ENCODE results near the gene RABEP1.
A peak's percentile ranks its signal among the peaks of the same experiment; 100 is the strongest.

The RABEP1 gene

DNA sequence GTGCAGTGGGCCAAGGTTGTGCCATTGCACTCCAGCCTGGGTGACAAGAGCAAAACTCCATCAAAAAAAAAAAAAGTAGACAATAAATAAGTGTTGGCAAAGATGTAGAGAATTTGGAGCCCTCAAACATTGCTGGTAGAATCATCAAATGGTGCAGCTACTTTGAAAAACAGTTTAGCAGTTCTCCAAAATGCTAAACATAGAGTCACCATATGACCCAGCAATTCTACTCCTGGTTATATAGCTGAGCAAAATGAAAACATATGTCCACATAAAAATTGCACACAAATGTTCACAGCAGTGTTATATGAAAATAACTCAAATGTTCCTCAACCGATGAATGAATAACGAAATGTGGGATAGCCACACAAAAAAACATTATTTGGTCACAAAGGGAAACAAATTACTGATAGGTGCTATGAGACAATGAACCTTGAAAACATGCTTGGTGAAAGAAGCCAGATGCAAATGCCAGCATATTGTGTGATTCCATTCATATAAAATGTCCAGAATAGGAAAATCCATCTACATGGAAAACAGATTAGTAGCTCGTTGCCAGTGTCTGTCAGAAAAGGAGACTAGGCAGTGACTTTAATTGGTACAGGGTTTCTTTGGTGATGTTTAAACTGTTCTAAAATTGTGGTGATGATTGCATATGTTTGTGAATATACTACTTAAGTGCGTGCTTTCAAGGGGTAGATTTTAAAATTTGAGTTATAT lies 12.7 kb upstream of the RABEP1 start:
- DNase-seq: no peak

DNA sequence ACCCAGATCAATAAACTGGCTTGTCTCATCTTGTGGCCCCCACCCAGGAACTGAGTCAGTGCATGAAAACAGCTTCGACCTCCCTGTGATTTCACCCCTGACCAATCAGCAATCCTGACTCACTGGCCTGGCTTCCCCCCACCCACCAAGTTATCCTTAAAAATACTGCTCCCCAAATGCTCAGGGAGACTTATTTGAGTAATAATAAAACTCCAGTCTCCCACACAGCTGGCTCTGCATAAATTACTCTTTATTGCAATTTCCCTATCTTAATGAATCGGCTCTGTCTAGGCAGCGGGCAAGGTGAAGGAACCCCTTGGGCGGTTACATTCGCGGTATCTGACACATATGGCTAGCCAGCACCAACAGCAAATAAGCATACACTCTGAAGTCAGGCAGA lies 9.8 kb upstream of the RABEP1 start:
- DNase-seq: peak; percentile 53

- peak; percentile 39 for DNase-seq
Measured at GRCh38 chr17:5282642-5283217, 646 bp downstream of the RABEP1 start.

GRCh38 chr17:5283571-5284315 lies 1.7 kb downstream of the RABEP1 start:
- no peak for DNase-seq

GRCh38 chr17:5284681-5285080 lies 2.6 kb downstream of the RABEP1 start:
- no peak for DNase-seq

GRCh38 chr17:5286846-5287245 lies 4.8 kb downstream of the RABEP1 start:
- DNase-seq: no peak

- DNase-seq: no peak
Measured at GRCh38 chr17:5291683-5292350, 9.7 kb downstream of the RABEP1 start.

DNA sequence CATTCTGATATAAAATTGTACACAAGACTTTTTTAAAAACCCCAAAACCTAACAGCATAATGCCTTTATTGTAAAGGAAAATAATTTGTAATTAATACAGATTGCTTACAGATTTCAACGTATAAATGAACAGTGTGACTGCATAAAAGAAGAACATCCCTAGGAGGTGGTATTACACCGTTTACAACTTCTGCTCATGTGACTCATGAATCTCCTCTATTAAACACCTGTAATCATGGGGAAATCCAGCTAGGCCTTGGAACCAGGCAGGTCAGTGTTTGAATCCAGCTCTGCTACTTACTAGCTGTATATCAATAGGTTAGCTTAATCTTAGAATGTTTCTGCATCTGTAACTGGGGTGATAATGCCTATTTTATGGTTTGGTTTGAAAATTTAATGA lies 15.2 kb downstream of the RABEP1 start:
- DNase-seq: no peak

GRCh38 chr17:5299383-5299782 lies 17.3 kb downstream of the RABEP1 start:
- no peak for DNase-seq

DNA sequence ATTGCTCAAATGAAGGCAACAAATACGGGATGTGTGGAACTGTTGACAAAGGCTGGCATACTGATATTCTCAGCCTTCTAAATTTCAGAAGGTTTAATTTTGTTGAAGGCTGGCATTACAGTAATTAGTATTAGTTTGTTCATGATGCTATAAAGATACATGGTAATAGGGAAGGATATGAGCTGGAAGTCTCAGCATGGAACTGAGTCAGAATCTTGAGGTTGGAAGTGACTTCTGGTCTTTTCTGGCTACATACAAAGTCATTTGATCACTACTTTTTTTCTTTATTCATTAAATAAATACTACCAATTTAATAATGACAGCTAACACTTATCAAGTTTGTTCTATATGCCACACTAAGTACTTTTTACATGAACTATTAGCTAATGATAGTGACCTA lies 22.6 kb downstream of the RABEP1 start:
- DNase-seq: no peak

- DNase-seq: no peak
Measured at GRCh38 chr17:5309851-5310250, 27.8 kb downstream of the RABEP1 start.

DNA sequence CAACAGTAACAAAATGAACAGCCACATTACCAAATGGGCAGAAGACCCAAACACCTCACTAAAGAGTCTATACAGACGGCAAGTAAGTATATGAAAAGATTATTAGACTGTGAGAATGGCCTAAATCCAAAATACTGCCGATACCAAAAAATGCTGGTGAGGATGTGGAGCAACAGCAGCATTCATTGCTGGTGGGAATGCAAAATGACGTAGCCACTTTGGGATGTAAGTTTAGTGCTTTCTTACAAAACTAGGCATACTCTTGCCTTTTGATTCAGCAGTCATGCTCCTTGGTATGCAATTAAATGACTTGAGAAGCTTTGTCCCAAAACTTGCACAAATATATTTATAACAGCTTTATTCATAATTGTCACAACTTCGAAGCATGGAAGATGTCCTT lies 43.8 kb downstream of the RABEP1 start:
- DNase-seq: no peak

DNA sequence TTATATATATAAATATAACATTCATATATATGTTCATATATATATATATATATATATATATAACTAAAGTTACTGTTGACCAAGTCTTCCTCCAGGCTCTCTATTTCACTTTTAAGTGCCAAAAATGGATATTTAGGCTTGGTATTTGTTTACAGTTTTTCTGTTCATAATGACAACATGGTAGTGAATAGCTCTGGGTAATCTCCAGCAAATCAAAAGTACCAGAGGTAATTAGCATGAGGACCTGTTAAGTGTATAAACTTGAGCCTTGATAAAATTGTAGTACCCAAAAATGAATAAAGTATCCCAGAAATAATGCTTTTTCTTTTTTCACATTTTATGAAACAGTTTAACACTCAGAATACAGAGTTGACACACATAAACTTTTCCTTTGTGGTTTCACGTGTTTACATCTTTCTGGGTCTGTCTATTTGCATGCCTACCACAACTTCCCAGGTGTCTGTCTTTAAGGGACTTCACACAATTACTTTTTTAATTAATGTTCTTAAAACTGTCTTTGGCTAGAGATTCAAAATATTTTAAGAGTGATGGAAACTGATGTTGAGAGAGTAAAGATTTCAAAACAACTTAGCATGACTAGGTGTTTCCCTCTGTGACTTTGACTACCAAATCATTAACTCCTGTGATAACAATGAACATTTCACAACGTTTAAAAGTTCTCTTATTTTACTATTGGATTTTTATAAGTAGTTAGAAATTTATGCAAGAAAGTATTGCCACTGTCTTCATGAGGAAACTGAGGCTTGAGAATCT lies 47.9 kb downstream of the RABEP1 start:
- no peak for DNase-seq

DNA sequence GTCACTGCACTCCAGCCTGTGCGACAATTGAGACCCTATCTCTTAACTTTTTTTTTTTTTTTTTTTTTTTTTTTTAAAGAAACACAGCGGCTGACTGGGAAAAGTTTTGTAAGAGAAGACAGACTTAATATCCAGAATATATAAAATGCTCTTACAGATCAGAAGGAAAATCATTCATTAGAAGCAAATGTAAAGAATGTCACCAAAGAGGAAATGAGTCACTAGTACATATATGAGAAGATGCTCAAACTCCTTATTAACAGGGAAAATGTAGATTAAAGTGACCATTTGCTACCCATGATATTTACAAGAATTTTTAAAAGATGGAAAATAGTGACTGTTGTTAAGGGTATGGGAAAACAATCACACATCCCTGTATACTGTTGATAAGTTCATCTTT lies 48.9 kb downstream of the RABEP1 start:
- no peak for DNase-seq

DNA sequence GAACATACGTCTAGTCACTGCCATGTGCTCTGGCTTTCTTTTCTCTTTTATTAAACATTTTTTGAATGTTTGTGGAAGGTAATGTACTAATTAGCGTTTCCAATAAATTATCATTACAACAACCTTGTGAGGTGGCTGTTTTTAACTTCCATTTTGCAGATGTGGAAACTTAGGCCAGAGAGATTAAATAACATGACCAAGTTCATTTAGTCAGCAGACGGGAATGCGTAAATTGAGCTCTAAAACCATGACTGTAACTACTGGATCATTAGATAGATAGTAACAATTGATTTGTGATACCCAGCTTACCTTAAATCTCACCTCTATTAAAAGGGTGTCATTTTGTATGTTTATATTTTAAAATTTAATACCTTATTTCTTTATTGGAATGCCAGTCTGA lies 49.4 kb downstream of the RABEP1 start:
- DNase-seq: no peak

- no peak for DNase-seq
Measured at GRCh38 chr17:5344914-5345313, 62.8 kb downstream of the RABEP1 start.

DNA sequence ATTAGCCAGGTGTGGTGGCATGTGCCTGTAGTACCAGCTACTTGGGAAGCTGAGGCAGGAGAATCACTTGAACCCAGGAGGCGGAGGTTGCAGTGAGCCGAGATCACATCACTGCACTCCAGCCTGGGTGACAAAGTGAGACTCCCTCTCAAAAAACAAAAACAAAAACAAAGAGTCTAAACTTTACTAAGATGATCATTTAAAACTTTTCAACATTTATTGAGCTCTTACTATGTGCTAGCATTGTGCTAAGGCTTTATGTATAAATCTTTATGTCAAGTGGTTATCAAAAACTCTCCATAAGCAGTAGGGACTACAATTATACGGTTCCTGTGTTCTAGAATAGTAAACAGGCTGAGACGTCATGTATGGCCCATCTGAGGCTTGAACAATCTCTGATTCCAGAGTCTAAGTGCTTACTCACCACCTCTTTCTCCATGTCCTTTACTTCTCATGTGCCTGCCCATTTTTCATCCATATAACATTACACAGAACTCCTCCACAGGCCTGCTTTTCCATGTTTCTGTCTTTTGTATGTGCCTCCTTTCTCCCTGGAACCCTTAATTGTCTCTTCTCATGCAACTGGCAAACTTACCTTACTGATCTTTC lies 70.7 kb downstream of the RABEP1 start:
- no peak for DNase-seq

DNA sequence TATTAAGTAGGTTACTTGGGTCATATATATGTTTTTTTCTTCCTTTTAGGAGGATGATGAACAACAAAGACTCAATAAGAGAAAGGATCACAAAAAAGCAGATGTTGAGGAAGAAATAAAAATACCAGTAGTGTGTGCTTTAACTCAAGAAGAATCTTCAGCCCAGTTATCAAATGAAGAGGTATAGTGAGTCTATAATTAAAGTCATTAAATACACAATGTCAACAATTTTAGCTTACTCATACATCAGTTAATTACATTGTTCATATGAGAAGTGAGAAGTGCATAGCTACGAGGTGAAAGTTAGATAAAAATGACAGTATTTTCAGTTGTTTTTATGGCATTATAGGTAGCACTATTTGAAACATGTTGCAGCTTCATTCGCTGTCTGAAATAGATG lies 72.2 kb downstream of the RABEP1 start:
- no peak for DNase-seq

DNA sequence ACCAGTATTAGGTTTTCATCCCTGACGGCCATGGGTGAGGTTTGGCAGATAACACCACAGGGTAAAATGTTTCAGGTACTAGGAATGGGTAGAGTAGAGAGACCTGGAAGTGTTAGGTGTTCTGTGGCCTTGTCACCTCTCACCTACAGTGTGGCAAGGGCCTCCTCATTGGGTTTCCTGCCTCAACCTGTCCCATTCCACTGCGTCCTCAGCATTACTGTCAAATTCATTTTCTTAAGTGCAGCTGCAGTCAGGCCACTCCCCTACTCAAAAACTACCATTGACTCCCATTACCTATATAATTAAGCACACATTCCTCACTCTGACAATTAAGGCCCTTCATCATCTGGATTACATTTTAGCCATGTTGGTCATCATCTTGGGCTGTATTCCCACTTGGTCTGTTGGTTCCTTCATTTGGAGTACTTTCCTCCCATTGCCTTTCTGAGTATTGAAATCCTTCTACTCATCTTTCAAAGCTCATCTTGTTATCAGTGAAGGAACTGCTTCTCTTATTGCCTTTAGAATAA lies 72.9 kb downstream of the RABEP1 start:
- no peak for DNase-seq

- DNase-seq: no peak
Measured at GRCh38 chr17:5355421-5356129, 73.5 kb downstream of the RABEP1 start.

DNA sequence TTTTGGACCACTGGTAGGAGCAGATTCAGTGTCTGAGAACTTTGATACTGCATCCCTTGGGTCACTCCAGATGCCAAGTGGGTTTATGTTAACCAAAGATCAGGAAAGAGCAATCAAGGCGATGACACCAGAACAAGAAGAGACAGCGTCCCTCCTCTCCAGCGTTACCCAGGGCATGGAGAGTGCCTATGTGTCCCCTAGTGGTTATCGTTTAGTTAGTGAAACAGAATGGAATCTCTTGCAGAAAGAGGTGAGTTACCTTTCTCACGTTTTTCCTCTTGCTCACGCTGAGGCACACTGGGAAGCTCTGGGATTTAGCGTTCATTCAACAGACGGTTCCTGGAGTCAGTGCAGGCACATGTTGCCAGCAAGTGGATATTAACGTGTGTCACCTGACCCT lies 79.3 kb downstream of the RABEP1 start:
- no peak for DNase-seq

Measured in stimulated activated CD4-positive, alpha-beta T cell treated with anti-CD3 and anti-CD28 coated beads, Interleukin-1b, Interleukin-23, amount 100 ng/mL, for 48 hours (primary cell).